NCI-H2081 (cell line): ENCODE measurements around the gene HMGCS2.
A peak's percentile ranks its signal among the peaks of the same experiment; 100 is the strongest.

ENCODE experiments used
- DNase-seq, 2 experiments: peaks; one replicate each; lab custom pipeline; 2025; lab: John Stamatoyannopoulos, UW

The HMGCS2 gene

DNA sequence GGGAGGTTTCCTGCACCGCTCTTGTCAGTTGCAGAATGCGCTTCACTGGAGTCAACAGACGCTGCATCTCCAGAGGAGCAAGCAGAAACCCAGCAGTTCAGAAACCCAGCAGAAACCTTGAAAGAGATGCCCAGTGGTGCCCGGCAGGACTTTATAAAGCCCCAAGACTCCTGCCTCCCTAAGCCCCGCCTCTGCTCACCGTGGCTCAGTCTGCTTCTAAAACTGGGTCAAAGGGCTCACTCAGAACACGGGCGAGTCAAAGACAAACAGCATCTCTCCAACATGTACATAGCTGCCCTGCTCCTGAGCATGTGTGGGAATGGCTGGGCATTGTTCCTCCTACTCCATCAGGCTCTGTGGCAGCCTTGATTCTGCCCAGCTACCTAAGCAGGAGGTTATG is at the start of gene HMGCS2:
TSS of gene HMGCS2 (minus strand) at position 128 of the 400 bp plus-strand sequence. CDS start at position 67, 61 bp downstream.
- DNase-seq: no peak

DNA sequence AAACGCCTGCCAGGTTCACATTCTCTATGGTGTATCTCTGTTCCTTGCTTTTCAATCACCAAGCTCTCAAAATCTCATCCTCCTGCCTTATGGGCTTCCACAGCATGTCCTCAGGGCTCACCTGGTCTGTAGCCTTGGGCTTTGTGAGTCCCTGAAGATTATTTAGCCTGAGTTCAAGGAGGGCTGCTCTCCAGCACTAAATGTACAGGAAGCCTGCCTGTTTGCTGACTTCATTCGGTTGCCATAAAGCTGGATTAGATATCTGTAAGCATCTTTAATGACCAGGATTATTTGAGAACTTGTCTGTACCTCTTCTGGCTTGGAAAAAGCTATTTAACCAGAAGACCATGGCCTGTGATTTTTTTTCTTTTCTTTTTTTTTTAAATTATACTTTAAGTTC is 49.5 kb upstream of the HMGCS2 start:
- DNase-seq: no peak

DNA sequence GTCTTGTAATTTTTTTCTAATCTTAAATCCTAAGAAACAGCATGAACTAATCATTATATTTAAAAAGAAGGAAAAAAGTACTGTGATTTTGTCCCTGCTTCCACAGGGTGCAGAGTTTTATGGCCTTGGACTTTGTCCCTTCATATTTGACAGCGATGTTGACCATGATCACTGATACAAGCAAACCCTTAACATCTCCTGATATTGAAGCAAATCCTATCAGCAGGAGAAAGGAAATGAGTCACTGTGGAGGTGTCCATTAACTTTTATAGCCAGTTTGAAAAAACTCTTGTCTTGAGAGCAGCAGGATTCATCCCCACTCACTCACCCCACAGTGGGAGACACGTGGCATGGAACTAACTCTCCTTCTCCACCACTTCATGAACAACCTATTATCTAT is 47.7 kb upstream of the HMGCS2 start:
- DNase-seq: no peak

DNA sequence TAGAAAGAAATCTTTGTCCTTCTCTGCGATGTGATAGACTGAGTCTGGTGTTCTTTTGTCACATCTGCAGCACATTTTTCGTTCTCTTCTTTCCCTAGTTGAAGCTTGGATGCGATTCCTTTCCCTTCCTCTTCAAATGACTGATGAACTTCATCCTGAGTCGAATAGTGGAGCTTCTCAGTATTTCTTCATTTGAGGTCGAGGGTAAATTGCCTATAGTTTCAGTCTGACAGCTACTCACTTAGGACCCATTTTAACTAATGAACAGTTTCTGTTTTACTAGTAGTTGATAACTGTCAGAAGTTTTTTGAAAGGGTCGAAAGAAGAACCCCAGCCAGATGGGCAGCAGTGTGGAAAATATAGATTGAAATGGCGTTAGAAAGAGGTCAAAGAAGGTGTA is 47.2 kb upstream of the HMGCS2 start:
- no peak for DNase-seq

DNA sequence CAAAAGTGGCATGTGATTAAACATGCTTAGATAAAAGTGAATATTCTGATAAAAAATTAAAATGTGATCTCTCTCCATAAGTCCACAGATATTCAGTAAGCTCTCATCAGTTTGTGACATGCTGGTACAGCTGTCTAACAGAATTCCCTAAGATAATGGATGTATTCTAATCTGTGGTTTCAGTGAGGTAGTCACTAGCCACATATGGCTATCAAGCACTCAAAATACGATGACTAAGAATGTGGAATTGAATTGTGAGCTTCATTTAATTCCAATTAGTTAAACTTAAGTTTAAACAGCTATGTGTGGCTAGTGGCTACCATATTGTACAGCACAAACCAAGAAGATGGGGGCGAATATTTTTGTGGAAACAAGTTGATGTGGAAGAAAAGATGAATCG is 46.7 kb upstream of the HMGCS2 start:
- DNase-seq: no peak

DNA sequence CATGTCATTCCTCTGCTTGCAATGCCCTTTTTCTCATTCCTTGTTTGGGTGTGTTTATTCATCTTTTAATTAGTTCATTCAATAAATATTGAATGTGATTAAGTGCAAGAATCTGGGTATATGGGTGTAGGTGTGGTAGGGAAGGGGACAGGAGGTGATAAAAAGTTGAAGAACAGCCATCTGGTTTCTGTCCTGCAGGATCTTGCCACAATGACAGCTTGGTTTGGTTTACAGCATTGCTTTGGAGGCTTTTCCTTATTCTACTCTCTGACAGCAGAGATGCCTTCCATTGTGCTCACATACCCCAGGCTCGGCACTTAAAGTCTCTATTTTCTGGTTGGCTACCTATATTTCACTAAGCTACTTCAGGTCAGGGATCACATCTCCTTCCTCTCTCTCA is 45.6 kb upstream of the HMGCS2 start:
- DNase-seq: no peak

DNA sequence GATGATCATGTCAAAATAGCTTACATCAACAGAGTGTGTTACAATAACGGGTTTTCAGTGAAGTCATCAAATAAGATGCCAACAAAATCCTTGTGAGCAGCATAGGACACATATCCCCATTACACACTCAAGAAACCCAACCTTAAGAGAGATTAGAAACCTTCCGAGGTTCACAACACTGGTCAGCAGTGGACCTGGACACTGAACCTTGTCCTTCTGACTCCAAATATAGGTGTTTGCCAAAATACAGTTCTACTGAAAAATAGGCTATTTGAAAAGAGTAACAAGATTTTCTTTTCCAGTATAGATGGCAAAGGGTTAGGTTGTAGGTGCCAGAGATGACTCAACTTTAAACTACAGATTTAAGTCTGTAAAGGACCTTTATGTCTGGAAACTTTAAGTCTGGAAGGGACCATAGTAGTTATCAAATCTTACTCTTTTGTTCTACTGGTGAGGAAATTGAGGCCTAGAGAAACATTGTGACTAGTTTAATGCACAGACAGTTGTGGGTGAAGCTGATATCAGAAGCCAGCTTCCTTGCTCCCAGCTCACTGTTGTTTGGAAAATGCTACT is 43.4 kb upstream of the HMGCS2 start:
- DNase-seq: no peak

DNA sequence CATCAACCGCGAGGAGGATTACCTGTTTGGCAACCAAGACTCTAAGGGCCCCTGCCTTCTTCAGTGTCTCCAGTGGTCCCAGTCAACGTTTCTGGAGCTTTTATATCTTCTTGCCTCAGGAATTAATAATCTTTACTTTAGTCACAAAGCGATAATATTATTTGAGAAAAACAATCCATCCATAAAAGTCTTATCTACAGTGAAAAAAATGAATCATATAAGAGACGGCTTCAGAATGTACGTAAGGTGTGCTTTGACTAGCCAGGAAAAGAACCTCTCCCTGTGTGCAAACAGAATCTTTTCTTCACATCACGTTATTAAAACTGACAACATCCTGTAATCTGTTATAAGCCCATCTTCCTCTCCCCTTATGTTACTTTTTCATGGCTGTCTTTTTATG is 42.7 kb upstream of the HMGCS2 start, which contains the start of gene REG4:
TSS of gene REG4 (minus strand) at position 74 of the 400 bp plus-strand sequence. CDS start 2,691 bp downstream, outside the sequence.
- DNase-seq: no peak

DNA sequence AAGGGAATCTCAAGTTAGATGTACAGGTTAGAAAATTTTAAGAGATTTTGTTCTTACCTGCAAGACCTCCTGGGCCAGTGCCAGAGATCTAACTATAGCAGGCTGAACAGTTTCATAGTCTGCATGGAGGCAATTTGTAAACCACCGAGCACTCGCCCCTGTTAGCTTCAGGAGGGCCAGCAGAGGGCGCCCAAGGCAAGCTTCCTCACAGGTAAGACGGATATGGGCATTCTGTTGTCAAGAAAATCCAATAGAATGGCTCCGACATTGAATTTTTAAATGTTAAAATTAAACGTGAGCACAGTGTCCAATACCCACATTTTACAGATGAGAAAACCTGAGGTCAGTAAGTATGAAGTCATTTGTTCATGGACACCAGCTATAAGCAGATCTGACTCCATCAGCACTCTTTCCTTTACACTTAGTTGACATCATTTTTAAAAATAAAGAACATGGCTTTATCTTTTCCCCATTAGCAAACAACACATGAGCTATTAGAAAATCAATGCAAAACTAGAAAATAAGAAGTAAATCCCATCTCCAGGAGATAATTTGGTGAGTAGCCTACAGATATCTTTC is 40.4 kb upstream of the HMGCS2 start:
- DNase-seq: peak; percentile 66 to 70

DNA sequence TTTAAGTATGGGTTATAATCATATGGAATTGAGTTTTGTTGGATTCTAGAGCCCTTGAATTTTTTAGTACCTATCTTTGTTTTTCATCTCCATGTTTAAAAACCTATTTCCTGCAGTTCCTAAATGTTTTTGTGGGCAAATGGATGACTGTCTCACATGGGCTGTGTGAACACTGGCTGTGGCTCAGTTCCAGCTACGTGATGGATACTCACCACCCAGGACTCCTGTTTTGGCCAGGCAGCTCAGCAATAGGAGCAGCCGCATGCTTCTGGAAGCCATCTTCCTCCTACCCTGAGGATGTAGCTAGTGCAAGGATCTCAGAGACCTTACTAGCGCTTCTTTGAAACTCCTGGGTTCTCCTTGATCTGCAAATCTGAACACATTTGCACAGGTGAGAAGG is 39.8 kb upstream of the HMGCS2 start:
- no peak for DNase-seq

DNA sequence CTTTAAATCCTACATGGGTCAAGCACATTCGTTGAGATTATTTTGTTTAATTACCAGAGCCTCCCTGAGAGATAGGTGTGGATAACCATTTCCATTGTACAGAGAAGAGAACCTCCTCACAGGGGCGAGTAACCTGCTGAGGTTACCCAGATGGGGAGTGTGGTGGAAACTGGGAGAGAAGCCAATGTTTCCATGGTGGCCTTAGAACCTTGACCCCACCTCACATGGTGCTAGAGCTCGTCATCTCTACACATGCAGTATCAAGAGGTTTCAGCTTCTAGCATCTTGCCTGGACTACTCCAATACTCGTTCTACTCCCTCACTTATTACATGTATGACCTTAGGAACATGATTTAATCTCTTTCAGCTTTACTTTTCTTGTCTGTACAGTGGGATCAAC is 37.8 kb upstream of the HMGCS2 start:
- no peak for DNase-seq

DNA sequence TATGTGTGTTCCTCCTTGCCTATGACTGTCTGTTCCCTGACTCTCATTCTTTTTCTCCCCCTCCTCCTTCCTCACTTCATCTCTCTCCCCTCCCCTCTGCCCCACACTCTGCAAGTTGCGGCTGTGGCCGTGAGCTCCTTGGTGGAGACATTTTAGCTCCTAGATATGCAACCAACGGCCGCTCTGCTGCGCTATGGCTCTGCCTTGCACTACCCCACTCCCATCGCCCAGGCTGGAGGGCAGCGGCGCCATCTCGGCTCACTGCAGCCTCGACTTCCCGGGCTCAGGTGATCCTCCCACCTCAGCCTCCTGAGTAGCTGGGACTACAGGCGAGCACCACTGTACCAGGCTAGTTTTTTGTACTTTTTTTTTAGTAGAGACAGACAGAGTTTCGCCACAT is 37.0 kb upstream of the HMGCS2 start:
- no peak for DNase-seq

DNA sequence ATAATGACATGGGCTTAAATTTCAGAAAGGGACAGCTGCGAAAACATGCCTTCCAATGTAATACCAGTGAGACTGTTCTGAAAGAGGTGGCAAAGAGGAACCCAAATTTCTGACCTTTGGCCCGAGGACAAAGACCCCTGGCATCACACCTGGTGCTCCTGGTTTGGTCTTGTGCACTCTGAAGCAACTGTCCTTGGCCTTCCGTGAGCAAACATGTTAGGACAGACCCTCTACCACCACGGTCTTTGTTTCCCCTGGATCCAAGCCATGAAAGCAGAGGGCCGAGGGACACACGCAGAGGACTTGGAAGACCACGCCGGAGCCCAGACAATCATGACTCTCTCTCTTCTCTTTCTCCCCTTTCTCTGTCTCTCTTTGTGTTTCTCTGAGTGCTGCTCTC is 36.5 kb upstream of the HMGCS2 start:
- DNase-seq: no peak

DNA sequence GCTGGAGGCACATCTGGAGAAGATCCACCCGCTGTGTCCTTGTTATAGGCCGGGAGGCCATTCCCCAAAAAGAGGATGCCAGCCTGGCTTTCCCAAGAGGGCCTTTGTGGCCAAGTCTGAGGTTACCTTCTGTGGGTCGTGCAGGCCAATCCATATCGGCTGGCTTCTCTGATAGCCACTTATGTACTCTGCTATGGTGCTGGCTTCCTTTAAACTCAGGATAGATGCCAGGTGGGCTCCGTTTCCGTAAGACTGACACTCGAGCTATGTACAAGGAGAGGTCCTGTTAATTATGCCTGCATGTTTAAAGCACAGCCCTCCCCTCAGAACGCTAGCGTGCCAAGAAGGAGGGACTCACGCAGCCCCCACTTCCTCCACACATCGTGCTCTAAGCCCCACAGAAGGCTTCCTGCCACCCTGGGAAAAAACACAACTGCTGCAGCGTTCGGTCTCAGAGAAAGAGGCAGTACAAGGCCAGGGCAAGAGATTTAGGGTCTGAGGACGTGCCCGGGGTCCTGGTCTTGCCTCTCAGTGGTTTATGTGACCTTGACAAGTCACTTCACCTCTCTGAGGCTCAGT is 31.0 kb upstream of the HMGCS2 start:
- DNase-seq: no peak

DNA sequence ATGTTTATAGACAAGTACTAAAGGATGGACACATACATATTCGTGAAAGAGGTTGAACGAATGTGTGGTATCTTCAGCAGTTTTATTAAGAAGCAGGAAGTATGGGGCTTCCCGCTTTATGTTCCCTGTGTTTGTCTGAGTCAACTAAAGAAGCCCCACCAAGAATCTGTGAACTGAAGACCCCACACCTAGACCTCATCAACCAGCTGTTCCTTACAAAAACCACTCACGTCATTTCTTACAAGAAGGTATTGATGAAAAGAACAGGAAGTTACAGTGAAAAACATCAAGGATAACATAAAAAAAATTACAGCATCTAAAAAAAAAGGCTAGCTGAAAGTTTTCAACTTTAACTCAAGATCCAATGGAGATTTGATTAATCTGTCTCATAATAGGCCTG is 30.3 kb upstream of the HMGCS2 start:
- no peak for DNase-seq

DNA sequence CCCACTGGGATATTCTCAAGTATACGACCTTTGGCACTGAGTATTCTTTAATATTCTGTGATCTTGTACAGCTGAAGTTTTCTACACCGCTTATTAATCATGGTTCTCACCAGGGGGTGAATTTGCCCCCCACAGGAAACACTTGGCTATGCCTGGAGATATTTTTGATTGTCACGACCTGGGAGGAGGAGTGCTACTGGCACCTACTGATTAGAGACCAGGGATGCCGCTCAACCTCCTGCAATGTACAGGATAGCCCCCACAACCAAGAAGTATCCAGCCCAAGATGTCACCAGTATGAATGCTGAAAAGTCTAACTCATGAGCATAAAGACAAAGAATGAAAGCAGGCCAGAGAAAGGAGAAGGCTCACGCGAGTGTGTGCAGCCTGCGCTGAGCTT is 28.9 kb upstream of the HMGCS2 start:
- DNase-seq: no peak

DNA sequence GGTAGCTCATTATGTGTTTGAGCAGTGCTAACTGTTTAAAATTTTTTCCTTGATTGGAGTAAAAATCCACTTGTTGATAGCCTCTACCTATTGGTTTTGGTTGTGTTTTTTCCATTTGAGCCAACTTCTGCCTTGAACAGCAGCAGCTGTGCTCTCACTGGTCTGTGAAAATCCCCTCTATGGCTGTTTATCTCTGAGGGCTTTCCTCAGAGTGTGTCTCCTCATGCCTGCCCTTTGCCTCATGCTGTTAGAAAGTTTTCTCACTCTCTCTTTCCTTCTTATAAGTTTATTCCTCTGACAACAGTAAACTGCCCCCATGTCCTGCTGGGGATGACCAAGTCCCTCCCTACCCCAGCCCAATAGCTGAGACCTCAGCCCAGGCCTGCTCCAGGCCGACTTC is 28.5 kb upstream of the HMGCS2 start:
- DNase-seq: no peak

DNA sequence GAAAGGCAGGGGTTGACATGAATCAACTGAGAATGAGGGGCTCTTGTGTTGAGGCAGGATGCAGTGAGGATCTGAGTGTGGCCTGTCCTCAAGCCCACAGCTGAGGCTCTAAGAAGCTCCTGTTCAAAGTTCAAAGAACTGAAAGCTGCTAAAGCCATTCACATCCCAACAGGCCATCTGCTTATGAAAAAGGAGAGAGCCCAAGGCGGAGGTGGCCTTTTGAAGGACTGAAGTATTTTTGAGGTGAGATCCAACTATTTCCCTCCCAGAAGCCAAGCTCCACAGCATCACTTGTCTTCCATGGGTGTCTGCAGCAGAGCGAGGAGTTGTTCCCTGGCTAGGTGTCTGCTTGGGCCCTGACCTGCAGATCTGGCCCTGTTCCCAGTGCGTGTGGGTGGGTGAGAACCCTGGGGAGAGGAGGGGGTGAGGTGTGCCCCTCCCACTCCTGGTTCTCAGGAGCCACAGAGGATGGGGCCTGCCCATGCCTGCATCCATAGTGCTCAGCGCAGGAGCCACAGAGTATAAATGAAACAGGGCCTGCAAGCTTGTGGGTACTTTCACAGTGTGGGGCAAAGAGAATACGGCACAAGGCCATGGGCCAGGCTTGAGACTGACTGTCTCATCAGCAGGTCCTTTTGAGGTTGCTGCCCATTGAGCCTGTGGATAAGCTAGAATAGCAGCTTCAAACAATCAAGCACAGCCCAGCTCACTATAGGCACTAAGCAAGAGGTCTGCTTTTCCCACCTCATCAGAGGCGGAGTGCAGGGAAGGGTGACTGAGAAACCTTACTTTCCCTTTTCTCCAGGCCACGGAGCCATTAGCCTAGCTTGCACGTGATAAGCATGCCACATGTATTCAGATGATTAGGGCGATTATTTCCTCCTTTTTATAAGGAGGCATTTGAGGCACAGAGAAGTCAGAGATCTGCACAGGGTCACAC is 26.8 kb upstream of the HMGCS2 start:
- no peak for DNase-seq

DNA sequence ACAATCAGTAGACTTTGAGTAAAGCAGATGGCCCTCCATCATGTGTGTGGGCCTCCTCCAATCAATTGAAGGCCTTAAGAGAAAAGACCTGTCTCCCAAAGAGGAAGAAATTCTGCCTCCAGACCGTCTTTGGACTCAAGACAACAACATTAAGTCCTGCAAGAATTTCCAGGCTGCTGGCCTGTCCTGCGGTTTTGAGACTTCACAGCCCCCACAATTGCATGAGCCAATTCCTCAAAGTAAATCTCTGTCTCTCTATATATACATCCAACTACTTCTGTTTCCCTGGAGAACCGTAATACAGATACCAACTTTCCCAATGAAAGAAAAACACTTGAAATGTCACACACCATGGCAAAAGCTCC is 26.2 kb upstream of the HMGCS2 start:
- no peak for DNase-seq

DNA sequence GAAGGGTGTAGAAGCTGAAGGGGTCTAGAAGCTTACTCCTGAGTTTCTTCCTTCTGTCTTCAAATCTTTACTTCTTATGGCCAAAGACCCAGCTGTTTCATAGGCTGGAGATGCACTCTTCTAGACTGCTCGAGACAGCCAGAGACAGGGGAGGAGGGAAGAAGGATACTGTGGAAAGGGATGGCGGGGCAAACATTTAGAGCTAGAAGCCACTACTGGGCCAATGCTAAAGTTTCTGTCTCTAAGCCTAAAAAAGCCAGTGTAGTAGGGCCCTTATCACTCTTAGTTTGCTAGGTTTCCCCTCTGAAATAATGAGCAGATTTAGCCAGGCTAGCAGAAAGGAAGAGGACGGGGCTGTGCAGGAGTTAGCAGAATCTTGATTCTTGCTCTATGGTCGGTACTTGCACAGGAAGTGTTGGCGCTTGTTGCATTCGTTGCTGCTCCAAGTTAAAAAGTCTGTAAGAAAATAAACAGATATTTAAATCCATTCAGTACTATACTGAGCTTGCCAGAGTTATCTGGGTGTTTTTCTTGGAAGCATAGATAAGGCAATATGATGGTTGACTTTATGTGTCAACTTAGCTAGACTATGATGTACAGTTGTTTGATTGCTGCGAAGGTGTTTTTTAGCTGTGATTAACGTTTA is 25.6 kb upstream of the HMGCS2 start:
- DNase-seq: no peak

DNA sequence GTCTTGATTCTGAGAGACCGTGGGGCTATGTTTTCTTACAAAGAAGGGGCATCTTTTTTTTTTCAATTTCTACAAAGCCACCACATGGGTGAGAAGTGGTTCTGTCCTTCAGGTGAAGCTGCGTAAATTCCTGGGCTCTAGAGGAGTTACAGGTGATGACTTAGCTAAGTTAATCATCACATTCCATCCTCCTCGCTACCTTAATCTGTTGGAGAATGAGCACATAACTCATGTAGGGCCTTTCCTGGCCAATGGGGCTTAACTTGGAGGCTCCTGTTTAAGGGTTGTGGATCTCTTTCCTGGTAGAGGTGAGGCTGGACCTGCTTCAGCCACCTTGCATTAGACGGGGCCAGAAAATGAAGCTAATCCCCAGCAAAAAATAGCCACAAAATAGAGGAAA is 22.7 kb upstream of the HMGCS2 start:
- DNase-seq: no peak

DNA sequence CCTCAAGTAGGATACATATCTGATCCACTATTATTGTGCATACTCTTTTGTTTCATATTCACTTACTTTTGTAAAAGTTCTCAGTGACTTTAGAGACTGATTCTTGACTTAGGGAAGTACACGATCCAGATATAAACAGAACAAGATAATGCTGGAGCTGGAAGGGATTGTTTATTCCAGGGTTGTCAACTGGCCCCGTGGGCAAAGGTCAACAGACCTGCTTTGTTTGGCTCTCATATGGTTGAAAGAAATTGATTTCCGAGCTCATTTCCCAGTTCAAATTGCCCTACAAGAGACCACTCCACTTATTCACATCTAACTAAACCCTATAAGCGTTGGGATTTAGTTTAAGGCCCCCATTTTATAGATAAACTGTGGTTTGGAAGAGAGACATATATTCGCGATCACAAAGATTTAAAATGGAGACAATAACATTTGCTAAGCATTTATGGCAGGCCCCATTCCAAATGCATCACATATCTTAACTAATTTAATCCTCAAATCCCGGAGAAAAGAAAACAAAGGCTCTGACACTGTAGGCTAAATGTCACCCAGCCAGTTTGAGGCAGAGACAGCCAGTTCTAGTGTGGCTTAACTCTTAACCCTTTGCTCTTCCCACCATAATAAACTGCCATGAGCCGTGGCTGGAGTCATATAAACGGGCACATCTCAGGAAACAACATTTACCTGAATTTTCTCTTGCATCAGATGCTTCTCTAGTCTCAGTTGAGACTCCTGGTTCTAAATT is 21.9 kb upstream of the HMGCS2 start:
- DNase-seq: no peak
